HCEC 1CT (cell line): ENCODE data around the gene GCNA.
A peak's percentile ranks its signal among the peaks of the same experiment; 100 is the strongest.
"Not testable (repeated sequence)": the region's sequence is repeated elsewhere in the genome, so short reads cannot be mapped to it uniquely, and the experiment has no call there.

ENCODE experiments used
- DNase-seq: peaks from one replicate; pipeline ENCODE4 v3.0.0-alpha.2; 2017

GCNA gene

GRCh38 chrX:71644406-71644805 is 66.2 kb downstream of the GCNA start:
- DNase-seq, result not testable (repeated sequence)

- DNase-seq, result no peak
Observed at GRCh38 chrX:71650333-71650969, 72.2 kb downstream of the GCNA start.

DNA sequence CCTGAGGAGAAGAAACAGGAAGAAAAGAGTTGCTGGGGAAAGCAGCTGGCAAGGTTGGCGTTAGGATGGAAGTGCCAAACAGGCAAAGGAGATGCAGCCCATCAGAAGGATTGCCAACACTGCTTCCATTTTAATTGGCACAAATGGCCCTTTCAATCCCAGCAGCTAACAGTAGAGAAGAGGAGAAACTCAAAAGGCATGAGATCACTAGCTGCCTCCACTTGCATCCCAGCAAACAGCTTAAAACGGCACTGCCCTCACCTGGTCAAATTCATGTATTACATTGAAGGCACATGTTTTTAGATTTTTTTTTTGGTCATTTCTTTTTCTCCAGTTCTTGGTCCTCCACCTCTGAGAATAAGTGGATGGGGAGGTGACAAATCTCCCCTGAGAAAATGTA is 74.2 kb downstream of the GCNA start:
- DNase-seq, result peak; percentile 21

DNA sequence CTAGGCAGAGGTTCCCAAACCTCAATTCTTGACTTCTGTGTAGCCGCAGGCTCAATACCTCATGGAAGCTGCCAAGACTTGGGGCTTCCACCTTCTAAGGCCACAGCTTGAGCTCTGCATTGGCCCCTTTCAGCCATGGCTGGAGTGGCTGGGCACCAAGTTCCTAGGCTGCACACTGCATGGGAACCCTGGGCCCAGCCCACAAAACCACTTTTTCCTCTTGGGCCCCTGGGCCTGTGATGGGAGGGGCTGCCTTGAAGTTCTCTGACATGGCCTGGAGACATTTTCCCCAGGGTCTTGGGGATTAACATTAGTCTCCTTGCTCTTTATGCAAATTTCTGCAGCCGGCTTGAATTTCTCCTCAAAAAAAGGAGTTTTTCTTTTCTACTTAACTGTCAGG is 75.1 kb downstream of the GCNA start:
- no peak for DNase-seq

- DNase-seq, result no peak
Observed at GRCh38 chrX:71657267-71657666, 79.0 kb downstream of the GCNA start.

GRCh38 chrX:71659342-71659741 is 81.1 kb downstream of the GCNA start:
- DNase-seq, result no peak

DNA sequence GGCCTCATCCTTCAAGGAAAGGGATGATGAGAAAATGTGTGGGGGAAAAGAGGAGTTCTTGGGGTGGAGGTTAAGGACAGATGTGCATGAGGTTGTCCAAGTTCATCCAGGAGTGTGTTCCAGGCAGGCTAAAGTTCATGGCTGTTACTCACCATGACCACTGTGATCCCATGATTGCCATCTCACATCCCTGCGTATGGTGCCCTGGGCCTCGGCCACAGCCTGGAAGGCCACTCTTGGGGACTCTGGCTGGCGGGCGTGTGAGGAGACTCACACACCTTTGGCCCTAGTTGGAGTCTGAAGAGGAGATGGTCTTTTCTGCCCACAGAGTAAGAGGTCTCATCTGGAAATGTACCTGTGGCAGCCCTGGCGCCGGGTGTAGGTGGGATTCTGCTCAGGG is 81.7 kb downstream of the GCNA start:
- DNase-seq, result no peak

DNA sequence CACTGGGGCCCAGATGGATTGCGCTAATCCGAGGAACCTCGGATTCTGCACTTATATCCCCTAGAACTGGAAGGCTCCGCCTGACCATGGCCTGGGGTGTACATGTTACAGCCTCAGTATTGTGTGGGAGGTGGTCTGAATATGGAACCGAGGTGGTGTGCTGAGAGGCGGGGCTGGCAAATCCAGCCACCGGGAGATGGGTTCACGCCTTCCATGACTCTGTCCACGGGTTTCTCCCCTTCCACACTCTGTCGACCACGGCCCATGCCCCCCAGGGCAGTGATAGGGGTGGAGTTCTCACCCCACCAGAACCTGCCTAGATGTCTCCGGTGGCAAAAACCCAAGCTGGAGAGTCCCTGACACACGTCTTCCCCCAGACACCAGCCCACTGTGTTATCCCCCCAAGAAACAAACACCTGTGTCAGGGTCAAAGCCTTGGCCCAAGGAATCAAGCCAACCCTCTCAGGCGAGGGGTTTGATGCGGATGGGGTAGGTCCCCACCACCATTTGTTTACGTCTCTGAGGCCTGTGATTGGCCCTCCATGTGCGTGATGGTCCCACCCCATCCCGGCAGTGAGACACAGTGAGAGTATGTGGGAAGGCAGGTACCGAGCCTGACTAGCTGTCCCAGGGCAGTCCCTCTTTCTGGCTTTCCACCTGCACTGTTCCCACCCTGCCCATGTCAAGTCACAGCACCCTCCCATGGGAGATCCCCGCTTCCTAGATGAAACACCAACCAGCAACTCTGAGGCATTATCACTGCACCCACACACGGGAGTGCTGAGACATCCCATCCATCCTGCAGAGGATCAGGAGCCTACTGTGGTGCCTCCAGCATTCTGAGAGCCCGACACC is 82.6 kb downstream of the GCNA start:
- DNase-seq, result no peak

- no peak for DNase-seq
Observed at GRCh38 chrX:71661919-71662318, 83.7 kb downstream of the GCNA start.

GRCh38 chrX:71662654-71663053 is 84.4 kb downstream of the GCNA start:
- not testable (repeated sequence) for DNase-seq
